IMR-90 (cell line): ENCODE measurements around the gene LSM14B. TPM values are rescaled to one million over a fixed set of nuclear protein-coding genes. Genes with fewer than 3 reads are reported as not detected.

ENCODE experiments used
- ATAC-seq: fragments of 200-7000 bp; cut with Tn5 transposase; 2 replicates; pipeline ENCODE4 v1.9.1; 2020; ENCODE audit warnings: low read depth, mild to moderate bottlenecking, moderate library complexity
- BruUV-seq: library from RNA; stranded (reverse); fragments of 400-500 nt; replicated peaks from 2 replicates; lab custom pipeline; 2021; lab: Mats Ljungman, UMichigan
- CTCF ChIA-PET: fragments of 300-600 bp; formaldehyde crosslinking; extraction: SDS; loops from one replicate; lab custom pipeline; 2021; ENCODE audit warnings: antibody characterized with exemption; lab: Yijun Ruan, JAX
- POLR2A ChIA-PET: fragments of 300-600 bp; sonication (Branson Sonifier 250); formaldehyde crosslinking; loops from one replicate; lab custom pipeline; 2022; ENCODE audit warnings: antibody characterized with exemption; ENCODE audit not compliant: unreplicated experiment; lab: Charles Lee
- DNase-seq: peaks from one replicate; pipeline ENCODE4 v3.0.0; 2013
- H2AFZ ChIP-seq: replicated peaks from 2 replicates; pipeline ENCODE3; 2013; ENCODE audit warnings: low read length, mild to moderate bottlenecking; ENCODE audit not compliant: poor library complexity
- H2AK5ac ChIP-seq: 2 replicates; pipeline ENCODE4 v1.6.1; 2013; ENCODE audit warnings: low read depth, low read length, inconsistent platforms
- H2AK9ac ChIP-seq: replicated peaks from 2 replicates; pipeline ENCODE3; 2013; ENCODE audit warnings: mild to moderate bottlenecking, low read depth, low read length, moderate library complexity; ENCODE audit not compliant: poor library complexity
- H2BK120ac ChIP-seq: 2 replicates; pipeline ENCODE4 v1.6.1; 2013; ENCODE audit warnings: low read depth, low read length, inconsistent platforms
- H2BK15ac ChIP-seq: 3 replicates; pipeline ENCODE4 v1.6.1; 2013; ENCODE audit warnings: low read depth, low read length, inconsistent platforms
- H2BK20ac ChIP-seq: 2 replicates; pipeline ENCODE4 v1.6.1; 2013; ENCODE audit warnings: low read depth, mild to moderate bottlenecking, inconsistent platforms, low read length, moderate library complexity
- H2BK5ac ChIP-seq: 2 replicates; pipeline ENCODE4 v1.6.1; 2013; ENCODE audit warnings: mild to moderate bottlenecking, low read depth, low read length, inconsistent platforms; ENCODE audit not compliant: poor library complexity, severe bottlenecking
- H3K14ac ChIP-seq: replicated peaks from 2 replicates; pipeline ENCODE4 v1.6.1; 2013; ENCODE audit warnings: low read depth, low read length, inconsistent platforms
- H3K18ac ChIP-seq: 2 replicates; pipeline ENCODE4 v1.6.1; 2013; ENCODE audit warnings: low read depth, low read length, control low read depth
- H3K23ac ChIP-seq: 2 replicates; pipeline ENCODE4 v1.6.1; 2013; ENCODE audit warnings: low read depth, low read length, inconsistent platforms
- H3K27ac ChIP-seq: 2 replicates; pipeline ENCODE4 v1.5.1; 2013; ENCODE audit warnings: mild to moderate bottlenecking, control low read depth, low read length; ENCODE audit not compliant: insufficient read depth
- H3K27me3 ChIP-seq: 2 replicates; pipeline ENCODE4 v1.6.1; 2013; ENCODE audit warnings: low read length; ENCODE audit not compliant: control insufficient read depth, insufficient read depth
- H3K36me3 ChIP-seq: 2 replicates; pipeline ENCODE4 v1.6.1; 2013; ENCODE audit warnings: low read length, mixed read lengths; ENCODE audit not compliant: control insufficient read depth, insufficient read depth
- H3K4ac ChIP-seq: 2 replicates; pipeline ENCODE4 v1.6.1; 2013; ENCODE audit warnings: low read depth, low read length, inconsistent platforms
- H3K4me1 ChIP-seq: 2 replicates; pipeline ENCODE4 v1.6.1; 2013; ENCODE audit warnings: low read length, mixed read lengths; ENCODE audit not compliant: control insufficient read depth, insufficient read depth
- H3K4me2 ChIP-seq: 2 replicates; pipeline ENCODE4 v1.6.1; 2013; ENCODE audit warnings: low read depth, mild to moderate bottlenecking, control low read depth, low read length, moderate library complexity
- H3K4me3 ChIP-seq: 2 replicates; pipeline ENCODE4 v1.5.1; 2013; ENCODE audit warnings: low read depth, mild to moderate bottlenecking, control low read depth, low read length, moderate library complexity; ENCODE audit not compliant: insufficient read depth
- H3K56ac ChIP-seq: 2 replicates; pipeline ENCODE4 v1.6.1; 2013; ENCODE audit warnings: low read length, inconsistent platforms; ENCODE audit not compliant: insufficient read depth; ENCODE audit errors: extremely low read depth
- H3K79me1 ChIP-seq, 2 experiments: 2 replicates each; pipeline ENCODE4 v1.6.1; 2013; ENCODE audit warnings: low read length in 2 of 2, inconsistent platforms in 1 of 2, low read depth in 1 of 2
- H3K9ac ChIP-seq: 2 replicates; pipeline ENCODE4 v1.6.1; 2013; ENCODE audit warnings: low read depth, low read length, control low read depth
- H3K9me1 ChIP-seq: 2 replicates; pipeline ENCODE4 v1.6.1; 2013; ENCODE audit warnings: low read length, inconsistent platforms; ENCODE audit not compliant: insufficient read depth
- H3K9me3 ChIP-seq: 2 replicates; pipeline ENCODE4 v1.6.1; 2013; ENCODE audit warnings: low read length; ENCODE audit not compliant: control insufficient read depth, insufficient read depth
- H4K20me1 ChIP-seq: 2 replicates; pipeline ENCODE4 v1.6.1; 2013; ENCODE audit warnings: low read length, inconsistent platforms; ENCODE audit not compliant: insufficient read depth
- H4K5ac ChIP-seq: 2 replicates; pipeline ENCODE4 v1.6.1; 2013; ENCODE audit warnings: mild to moderate bottlenecking, low read depth, low read length, control low read depth
- H4K8ac ChIP-seq, 2 experiments: 2 replicates each; pipeline ENCODE4 v1.6.1; 2013; ENCODE audit warnings: low read depth in 2 of 2, low read length in 2 of 2, control low read depth in 1 of 2, inconsistent platforms in 1 of 2
- H4K91ac ChIP-seq: 2 replicates; pipeline ENCODE4 v1.6.1; 2013; ENCODE audit warnings: low read depth, low read length, inconsistent platforms; ENCODE audit not compliant: insufficient read depth
- BHLHE40 ChIP-seq: fragments of 150-350 bp; IDR thresholded peaks from 2 replicates; pipeline ENCODE4 v1.6.1; 2016; ENCODE audit warnings: mild to moderate bottlenecking, low read depth, low read length
- CEBPB ChIP-seq: IDR thresholded peaks from 2 replicates; pipeline ENCODE4 v1.6.1; 2012; ENCODE audit warnings: low read depth, low read length, improper control_type of control experiment
- CHD1 ChIP-seq: IDR thresholded peaks from 2 replicates; pipeline ENCODE4 v1.6.1; 2012; ENCODE audit warnings: low read depth, low read length, improper control_type of control experiment
- FOS ChIP-seq: fragments of 150-350 bp; IDR thresholded peaks from 2 replicates; pipeline ENCODE4 v1.6.1; 2016; ENCODE audit warnings: low read depth, low read length
- MAFK ChIP-seq: IDR thresholded peaks from 2 replicates; pipeline ENCODE4 v1.6.1; 2012; ENCODE audit warnings: low read depth, low read length, improper control_type of control experiment
- MAZ ChIP-seq: IDR thresholded peaks from 2 replicates; pipeline ENCODE4 v1.6.1; 2012; ENCODE audit warnings: low read depth, mild to moderate bottlenecking, low read length, improper control_type of control experiment, moderate library complexity, borderline replicate concordance
- MXI1 ChIP-seq: IDR thresholded peaks from 2 replicates; pipeline ENCODE4 v1.6.1; 2012; ENCODE audit warnings: low read depth, mild to moderate bottlenecking, low read length, moderate library complexity, borderline replicate concordance
- NFE2L2 ChIP-seq: fragments of 150-350 bp; IDR thresholded peaks from 2 replicates; pipeline ENCODE4 v1.6.1; 2016; ENCODE audit warnings: low read depth, mild to moderate bottlenecking, low read length
- POLR2A ChIP-seq: IDR thresholded peaks from 2 replicates; pipeline ENCODE4 v1.6.1; 2012; ENCODE audit warnings: mild to moderate bottlenecking, low read depth, low read length
- RAD21 ChIP-seq: IDR thresholded peaks from 2 replicates; pipeline ENCODE4 v1.6.1; 2012; ENCODE audit warnings: low read length, improper control_type of control experiment
- RCOR1 ChIP-seq: IDR thresholded peaks from 2 replicates; pipeline ENCODE4 v1.6.1; 2012; ENCODE audit warnings: mild to moderate bottlenecking, low read length, improper control_type of control experiment; ENCODE audit not compliant: insufficient replicate concordance
- RFX5 ChIP-seq: IDR thresholded peaks from 2 replicates; pipeline ENCODE4 v1.8.0; 2012; ENCODE audit warnings: low read depth, mild to moderate bottlenecking, low read length, moderate library complexity
- SMC3 ChIP-seq: fragments of 150-350 bp; IDR thresholded peaks from 2 replicates; pipeline ENCODE4 v1.6.1; 2016; ENCODE audit warnings: low read depth, mild to moderate bottlenecking, antibody characterized with exemption, low read length, moderate library complexity
- WGBS, 2 experiments: methylation state at CpG; one replicate each; pipeline versions ENCODE4 v1.1.5 to v1.1.7; 2013; ENCODE audit warnings: missing lambda C conversion rate in 2 of 2; ENCODE audit not compliant: insufficient read length in 1 of 2; ENCODE audit errors: extremely low coverage in 2 of 2; 5-methylcytosine and 5-hydroxymethylcytosine counted together
- dilution Hi-C: fragments of 300-500 bp; cut with HindIII; formaldehyde crosslinking; loops from one replicate; pipeline ENCODE4 v1.14.3; 2018; ENCODE audit warnings: low sequenced_read_pairs; ENCODE audit not compliant: unreplicated experiment
- in situ Hi-C: fragments of 300-500 bp; cut with MboI; formaldehyde crosslinking; loops from 3 replicates; pipeline ENCODE4 v1.14.3; 2019; ENCODE audit warnings: low sequenced_read_pairs, inconsistent platforms, mixed read lengths
- intact Hi-C: fragments of 100-400 bp; cut with micrococcal nuclease; formaldehyde crosslinking; loops from 2 replicates; pipeline ENCODE4 v1.10.0; 2022
- polyA plus RNA-seq, 3 experiments: library from polyadenylated mRNA; depleted of rRNA; stranded (reverse); fragments of >200 nt; gene quantifications; 2 replicates each; pipeline ENCODE4 v1.2.3, GENCODE V29; 2012; ENCODE audit warnings: low replicate concordance in 1 of 3
- total RNA-seq: library from RNA; depleted of rRNA; stranded (reverse); fragments of >200 nt; gene quantifications from 2 replicates; pipeline ENCODE4 v1.2.3, GENCODE V29; 2012
- TF ChIP-seq, protein P1 (sequence below): fragments of 150-350 bp; IDR thresholded peaks from 2 replicates; pipeline ENCODE4 v1.6.1; 2017; ENCODE audit warnings: mild to moderate bottlenecking, antibody characterized with exemption, low read length, low read depth
- TF ChIP-seq, protein P2 (sequence below): conservative IDR thresholded peaks from 2 replicates; pipeline ENCODE4 v1.5.1; 2012; ENCODE audit warnings: mild to moderate bottlenecking, low read depth, low read length, improper control_type of control experiment

Gene LSM14B
- total and polyA plus RNA-seq, 2 of the 4 experiments (the other 2 are of a cell fraction) = 23.7 to 41.1 TPM

DNA sequence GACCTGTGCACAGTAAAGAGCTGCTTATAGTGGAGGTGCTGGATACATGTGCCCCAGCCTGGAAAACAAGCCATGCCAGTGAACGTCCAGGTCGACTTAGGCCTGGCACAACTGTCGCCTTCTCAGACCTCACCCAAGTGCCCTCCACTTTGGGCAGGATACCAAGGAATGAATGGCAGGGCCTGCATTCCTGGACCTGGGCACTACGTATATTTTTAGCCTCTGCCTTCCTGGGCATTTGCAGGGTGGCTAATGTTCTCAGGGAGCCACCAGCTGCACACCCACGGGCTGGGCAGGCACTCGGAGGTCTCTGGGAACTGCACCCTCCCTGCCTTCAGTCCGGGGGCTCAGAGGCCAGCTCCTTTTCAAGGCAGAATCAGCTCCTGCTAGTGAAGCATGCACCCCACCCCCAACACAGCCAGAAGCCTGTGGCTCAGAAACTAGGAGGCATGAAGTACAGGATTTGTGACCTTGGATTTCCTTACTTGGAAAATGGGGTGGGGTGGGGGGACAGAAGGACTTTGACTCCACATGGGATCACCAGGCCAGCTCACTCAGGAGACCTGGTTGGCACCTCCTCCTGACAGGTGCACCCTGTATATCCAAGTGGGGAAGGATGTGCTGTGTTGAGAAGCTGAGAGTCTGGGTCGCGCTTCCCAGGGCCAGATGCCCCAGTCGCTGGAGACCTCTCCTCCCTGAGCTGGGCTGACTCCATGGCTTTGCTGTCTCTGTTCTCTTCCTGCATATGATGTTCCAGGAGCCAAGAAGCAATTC lies 2.5 kb upstream of the LSM14B start (continued):
- TF ChIP-seq, protein P1, sequence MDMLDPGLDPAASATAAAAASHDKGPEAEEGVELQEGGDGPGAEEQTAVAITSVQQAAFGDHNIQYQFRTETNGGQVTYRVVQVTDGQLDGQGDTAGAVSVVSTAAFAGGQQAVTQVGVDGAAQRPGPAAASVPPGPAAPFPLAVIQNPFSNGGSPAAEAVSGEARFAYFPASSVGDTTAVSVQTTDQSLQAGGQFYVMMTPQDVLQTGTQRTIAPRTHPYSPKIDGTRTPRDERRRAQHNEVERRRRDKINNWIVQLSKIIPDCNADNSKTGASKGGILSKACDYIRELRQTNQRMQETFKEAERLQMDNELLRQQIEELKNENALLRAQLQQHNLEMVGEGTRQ = no peak

DNA sequence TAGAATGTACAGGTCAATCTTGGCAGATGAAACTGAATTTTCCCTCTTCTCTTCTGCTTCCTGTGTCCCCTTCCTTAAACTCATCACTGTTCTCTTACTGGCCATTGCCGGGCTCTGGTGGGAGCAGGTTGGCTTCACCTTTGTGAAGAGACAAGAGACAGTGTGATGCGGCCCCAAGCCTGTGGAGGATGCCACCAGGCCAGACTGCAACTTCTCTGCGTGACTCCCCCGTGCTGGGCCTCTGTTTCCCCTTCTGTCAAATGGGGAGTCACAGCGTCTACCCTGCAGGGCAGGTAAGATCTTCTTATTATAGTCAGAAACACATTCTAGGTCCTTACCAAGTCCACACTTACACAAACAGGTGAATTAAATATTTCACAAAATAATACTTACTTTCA lies 1.9 kb upstream of the LSM14B start:
- Histone ChIP-seq H4K8ac (no peak overlapping the region), H3K23ac (no peak overlapping the region), H3K56ac (no peak overlapping the region), H3K4me2 (no peak overlapping the region), H3K79me1 (peaks cover 16 to 24% of the 10 kb centered on the region in 2 experiments), H3K14ac (no peak overlapping the region), H3K27ac (no peak overlapping the region), H2AK5ac (no peak overlapping the region), H4K20me1 (peaks cover 22% of the 10 kb centered on the region), H2BK5ac (no peak overlapping the region), H3K9me3 (peaks cover 3% of the 10 kb centered on the region; the same call in 1 of the 2 replicates), H3K9me1 (peaks cover 15% of the 10 kb centered on the region), H3K4me3 (no peak overlapping the region), H3K4me1 (peaks cover 11% of the 10 kb centered on the region), H2BK20ac (no peak overlapping the region), H3K9ac (no peak overlapping the region), H2AK9ac (no peak overlapping the region), H2BK15ac (no peak overlapping the region), H2AFZ (no peak overlapping the region), H3K18ac (no peak overlapping the region), H4K91ac (no peak overlapping the region), H3K36me3 (peaks cover 8% of the 10 kb centered on the region), H2BK120ac (no peak overlapping the region), H3K27me3 (peaks cover 28% of the 10 kb centered on the region), H3K4ac (no peak overlapping the region), H4K5ac (no peak overlapping the region)
- ATAC-seq (no peak), DNase-seq (no peak)
- in situ Hi-C loops (no loop called here), dilution Hi-C loops (no loop called here), intact Hi-C loops (no loop called here)
- no TSS peak for BruUV-seq
- ChIA-PET CTCF (no interaction called here), POLR2A (no interaction called here)
- WGBS, 2 experiments = no CpG with 5 or more reads among the region's 5 CpGs
- TF ChIP-seq SMC3 (no peak), RFX5 (no peak), POLR2A (no peak), BHLHE40 (no peak), FOS (no peak), RCOR1 (no peak), MAZ (no peak), MAFK (no peak), NFE2L2 (no peak), RAD21 (no peak), MXI1 (no peak), CEBPB (no peak), CHD1 (no peak)
- TF ChIP-seq, protein P2, sequence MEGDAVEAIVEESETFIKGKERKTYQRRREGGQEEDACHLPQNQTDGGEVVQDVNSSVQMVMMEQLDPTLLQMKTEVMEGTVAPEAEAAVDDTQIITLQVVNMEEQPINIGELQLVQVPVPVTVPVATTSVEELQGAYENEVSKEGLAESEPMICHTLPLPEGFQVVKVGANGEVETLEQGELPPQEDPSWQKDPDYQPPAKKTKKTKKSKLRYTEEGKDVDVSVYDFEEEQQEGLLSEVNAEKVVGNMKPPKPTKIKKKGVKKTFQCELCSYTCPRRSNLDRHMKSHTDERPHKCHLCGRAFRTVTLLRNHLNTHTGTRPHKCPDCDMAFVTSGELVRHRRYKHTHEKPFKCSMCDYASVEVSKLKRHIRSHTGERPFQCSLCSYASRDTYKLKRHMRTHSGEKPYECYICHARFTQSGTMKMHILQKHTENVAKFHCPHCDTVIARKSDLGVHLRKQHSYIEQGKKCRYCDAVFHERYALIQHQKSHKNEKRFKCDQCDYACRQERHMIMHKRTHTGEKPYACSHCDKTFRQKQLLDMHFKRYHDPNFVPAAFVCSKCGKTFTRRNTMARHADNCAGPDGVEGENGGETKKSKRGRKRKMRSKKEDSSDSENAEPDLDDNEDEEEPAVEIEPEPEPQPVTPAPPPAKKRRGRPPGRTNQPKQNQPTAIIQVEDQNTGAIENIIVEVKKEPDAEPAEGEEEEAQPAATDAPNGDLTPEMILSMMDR = no peak
